Stimulated activated naive B cell treated with anti-CD40 and anti-IgM and Interleukin-4, amounts not matched to agents 10 μg/mL and 1 μg/mL and 100 μg/mL, for 72 hours (primary cell): ENCODE measurements around the gene ANKRD40CL.
A peak's percentile ranks its signal among the peaks of the same experiment; 100 is the strongest.

Experiments
- ATAC-seq, 2 donors: fragments of 150-1000 bp; cut with Tn5 transposase; replicated peaks; 2 replicates each; pipeline ENCODE4 v1.10.0; 2021; ENCODE audit warnings: moderate library complexity in 1 of 2
- DNase-seq: peaks from one replicate; pipeline ENCODE4 v3.0.0; 2021
- H3K27ac Mint-ChIP-seq: one replicate; pipeline ENCODE4 v1.8.0; 2022; ENCODE audit warnings: mild to moderate bottlenecking, mixed read lengths
- H3K27me3 Mint-ChIP-seq, 2 donors: one replicate each; pipeline ENCODE4 v1.8.0; 2022; ENCODE audit warnings: mixed read lengths in 2 of 2
- H3K36me3 Mint-ChIP-seq, 2 donors: one replicate each; pipeline ENCODE4 v1.8.0; 2022; ENCODE audit warnings: mixed read lengths in 2 of 2, mild to moderate bottlenecking in 1 of 2
- H3K4me1 Mint-ChIP-seq, 2 donors: one replicate each; pipeline ENCODE4 v1.8.0; 2022; ENCODE audit warnings: mixed read lengths in 2 of 2, mild to moderate bottlenecking in 1 of 2
- H3K4me3 Mint-ChIP-seq, 2 donors: one replicate each; pipeline ENCODE4 v1.8.0; 2022; ENCODE audit warnings: mild to moderate bottlenecking in 2 of 2, mixed read lengths in 2 of 2, moderate library complexity in 1 of 2
- H3K9me3 Mint-ChIP-seq, 2 donors: one replicate each; pipeline ENCODE4 v1.8.0; 2022; ENCODE audit warnings: mixed read lengths in 2 of 2, mild to moderate bottlenecking in 1 of 2

The ANKRD40CL gene

GRCh38 chr17:50778988-50779387 is 11.7 kb upstream of the ANKRD40CL start:
- ATAC-seq (no peak), DNase-seq (no peak)
- H3K9me3 Mint-ChIP-seq, result no peaks in the 10 kb centered on the region
- no peak overlapping the region for H3K27ac Mint-ChIP-seq
- H3K4me1 Mint-ChIP-seq, result peaks cover 5 to 7% of the 10 kb centered on the region in 2 donors
- peaks cover 3 to 14% of the 10 kb centered on the region in 2 donors for H3K27me3 Mint-ChIP-seq
- H3K4me3 Mint-ChIP-seq, result no peak overlapping the region
- H3K36me3 Mint-ChIP-seq, result no peaks in the 10 kb centered on the region

DNA sequence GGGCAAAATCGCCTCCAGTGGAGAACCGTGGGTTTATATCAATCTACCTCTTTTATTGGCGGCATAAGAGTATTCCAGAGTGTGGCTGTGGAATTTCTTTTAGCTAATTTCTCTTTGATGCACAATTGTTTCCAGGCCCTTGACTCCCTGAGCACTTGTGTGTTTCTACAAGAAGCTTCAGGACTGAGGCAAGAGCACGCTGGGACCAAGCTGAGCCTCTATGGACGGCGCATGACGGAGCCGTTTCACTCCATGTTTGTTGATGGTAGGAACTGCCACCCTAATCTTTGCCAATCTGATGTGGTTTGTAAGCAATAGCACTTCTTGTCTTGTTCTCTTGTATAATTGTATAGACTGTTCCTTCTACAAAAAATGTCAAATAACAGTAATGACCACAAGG is 11.2 kb upstream of the ANKRD40CL start:
- H3K36me3 Mint-ChIP-seq, result no peaks in the 10 kb centered on the region
- no peaks in the 10 kb centered on the region for H3K9me3 Mint-ChIP-seq
- no peak overlapping the region for H3K4me3 Mint-ChIP-seq
- peaks cover 5 to 7% of the 10 kb centered on the region in 2 donors for H3K4me1 Mint-ChIP-seq
- ATAC-seq (no peak), DNase-seq (no peak)
- peaks cover 3 to 14% of the 10 kb centered on the region in 2 donors for H3K27me3 Mint-ChIP-seq
- no peak overlapping the region for H3K27ac Mint-ChIP-seq

DNA sequence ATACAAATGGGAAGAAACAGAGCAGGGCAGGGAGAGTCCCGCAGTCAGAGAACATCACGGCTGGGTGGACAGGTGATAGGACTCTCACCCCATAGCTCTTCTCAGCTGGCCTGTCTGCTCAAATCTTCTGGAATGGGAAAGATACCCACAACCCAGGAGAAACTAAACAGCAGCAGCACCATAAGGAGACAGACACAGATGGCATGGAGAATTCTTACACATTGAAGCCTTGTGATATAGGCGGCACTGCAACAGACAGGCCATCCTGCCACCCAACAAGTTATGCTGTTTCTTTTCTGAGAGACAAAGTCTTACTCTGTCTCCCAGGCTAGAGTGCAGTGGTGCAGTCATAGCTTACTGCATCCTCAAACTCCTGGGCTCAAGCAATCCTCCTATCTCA is 8.6 kb upstream of the ANKRD40CL start:
- ATAC-seq (no peak), DNase-seq (no peak)
- no peak overlapping the region for H3K27ac Mint-ChIP-seq
- no peaks in the 10 kb centered on the region for H3K9me3 Mint-ChIP-seq
- H3K4me1 Mint-ChIP-seq, result no peaks in the 10 kb centered on the region
- H3K27me3 Mint-ChIP-seq, result no peaks in the 10 kb centered on the region
- no peak overlapping the region for H3K4me3 Mint-ChIP-seq
- H3K36me3 Mint-ChIP-seq, result no peaks in the 10 kb centered on the region

- no peak overlapping the region for H3K4me3 Mint-ChIP-seq
- ATAC-seq (no peak), DNase-seq (no peak)
- no peaks in the 10 kb centered on the region for H3K9me3 Mint-ChIP-seq
- H3K27me3 Mint-ChIP-seq, result no peaks in the 10 kb centered on the region
- no peak overlapping the region for H3K27ac Mint-ChIP-seq
- H3K4me1 Mint-ChIP-seq, result no peaks in the 10 kb centered on the region
- H3K36me3 Mint-ChIP-seq, result no peaks in the 10 kb centered on the region
Measured at GRCh38 chr17:50774225-50774803, 7.0 kb upstream of the ANKRD40CL start.

DNA sequence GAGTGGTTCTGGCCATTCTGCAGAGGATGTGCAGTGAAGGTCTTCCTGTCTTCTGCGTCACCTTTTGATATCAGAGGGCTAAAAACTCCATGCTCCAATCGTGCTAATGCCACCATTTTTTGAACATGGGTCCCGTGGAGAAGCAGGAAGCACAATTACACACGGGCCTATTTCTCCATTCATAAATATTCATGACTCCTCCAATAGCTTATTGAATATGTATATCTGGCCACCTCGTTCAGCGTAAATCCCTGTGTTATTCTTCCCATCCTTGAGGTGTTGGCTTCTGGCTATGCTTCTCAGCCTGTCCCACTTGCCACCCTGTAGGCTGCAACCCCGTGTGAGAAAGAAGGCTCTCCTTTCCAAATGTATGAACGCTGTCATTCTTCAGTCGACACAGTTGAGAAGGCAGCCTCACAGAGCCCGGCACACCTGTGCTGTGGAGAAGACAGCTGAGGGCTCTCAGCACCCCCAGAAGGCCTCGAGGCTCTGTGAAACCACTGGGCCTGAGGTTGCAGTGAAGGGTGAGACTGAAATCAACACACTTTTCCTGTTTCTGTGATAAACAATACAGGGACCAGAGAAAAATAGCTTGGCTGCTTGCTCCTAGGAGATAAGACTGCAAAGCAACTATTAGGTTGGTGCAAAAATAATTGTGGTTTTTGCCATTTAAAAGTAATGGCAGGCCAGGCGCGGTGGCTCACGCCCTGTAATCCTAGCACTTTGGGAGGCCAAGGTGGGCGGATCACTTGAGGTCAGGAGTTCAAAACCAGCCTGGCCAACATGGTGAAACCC is 4.9 kb upstream of the ANKRD40CL start:
- no peak overlapping the region for H3K4me3 Mint-ChIP-seq
- H3K36me3 Mint-ChIP-seq, result no peaks in the 10 kb centered on the region
- no peaks in the 10 kb centered on the region for H3K4me1 Mint-ChIP-seq
- no peak for ATAC-seq
- H3K9me3 Mint-ChIP-seq, result no peaks in the 10 kb centered on the region
- no peak overlapping the region for H3K27ac Mint-ChIP-seq
- H3K27me3 Mint-ChIP-seq, result no peaks in the 10 kb centered on the region
- DNase-seq, result no peak

DNA sequence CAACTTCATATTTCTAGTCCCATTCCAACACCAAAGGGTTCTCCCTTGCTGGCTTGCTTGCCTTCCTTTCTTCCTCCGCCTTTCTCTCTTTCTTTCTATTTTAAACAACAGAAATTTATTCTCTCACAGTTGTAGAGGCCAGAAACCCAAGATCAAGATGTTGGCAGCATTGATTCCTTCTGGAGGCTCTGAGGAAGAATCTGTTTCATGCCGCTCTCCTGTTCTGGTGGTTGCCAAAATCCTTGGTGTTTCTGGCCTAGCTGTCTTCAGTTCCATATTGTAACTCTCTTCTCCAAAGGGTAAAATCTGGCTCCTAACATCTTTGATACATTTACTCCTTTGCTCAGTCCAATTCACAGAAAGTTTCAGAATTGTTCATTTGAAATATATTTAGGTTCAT is 3.0 kb upstream of the ANKRD40CL start:
- Mint-ChIP-seq H3K27me3 (no peaks in the 10 kb centered on the region), H3K4me1 (peaks cover 10 to 15% of the 10 kb centered on the region in 2 donors), H3K27ac (no peak overlapping the region), H3K36me3 (no peaks in the 10 kb centered on the region), H3K4me3 (no peak overlapping the region), H3K9me3 (no peaks in the 10 kb centered on the region)
- DNase-seq (no peak), ATAC-seq (no peak)

GRCh38 chr17:50769884-50770283 is 2.6 kb upstream of the ANKRD40CL start:
- ATAC-seq (no peak), DNase-seq (no peak)
- Mint-ChIP-seq H3K27ac (no peak overlapping the region), H3K4me1 (peaks cover 12 to 19% of the 10 kb centered on the region in 2 donors), H3K9me3 (no peaks in the 10 kb centered on the region), H3K27me3 (no peaks in the 10 kb centered on the region), H3K36me3 (no peaks in the 10 kb centered on the region), H3K4me3 (no peak overlapping the region)

GRCh38 chr17:50768346-50768761 is 1.0 kb upstream of the ANKRD40CL start:
- Mint-ChIP-seq H3K4me3 (no peak overlapping the region), H3K27ac (no peak overlapping the region), H3K4me1 (peaks cover 21 to 29% of the 10 kb centered on the region in 2 donors), H3K36me3 (no peaks in the 10 kb centered on the region), H3K9me3 (no peaks in the 10 kb centered on the region), H3K27me3 (no peaks in the 10 kb centered on the region)
- DNase-seq, result no peak
- no peak for ATAC-seq

GRCh38 chr17:50767030-50767429 is 288 bp downstream of the ANKRD40CL start:
- ATAC-seq (no peak), DNase-seq (no peak)
- H3K4me3 Mint-ChIP-seq, result no peak overlapping the region
- no peak overlapping the region for H3K27ac Mint-ChIP-seq
- no peaks in the 10 kb centered on the region for H3K9me3 Mint-ChIP-seq
- H3K27me3 Mint-ChIP-seq, result no peaks in the 10 kb centered on the region
- no peaks in the 10 kb centered on the region for H3K36me3 Mint-ChIP-seq
- H3K4me1 Mint-ChIP-seq, result peaks cover 26 to 32% of the 10 kb centered on the region in 2 donors

- H3K4me3 Mint-ChIP-seq, result no peak overlapping the region
- no peak for ATAC-seq
- no peaks in the 10 kb centered on the region for H3K27me3 Mint-ChIP-seq
- H3K27ac Mint-ChIP-seq, result no peak overlapping the region
- H3K36me3 Mint-ChIP-seq, result no peaks in the 10 kb centered on the region
- peaks cover 26 to 32% of the 10 kb centered on the region in 2 donors for H3K4me1 Mint-ChIP-seq
- no peaks in the 10 kb centered on the region for H3K9me3 Mint-ChIP-seq
- no peak for DNase-seq
Measured at GRCh38 chr17:50766222-50767023, 895 bp downstream of the ANKRD40CL start.

DNA sequence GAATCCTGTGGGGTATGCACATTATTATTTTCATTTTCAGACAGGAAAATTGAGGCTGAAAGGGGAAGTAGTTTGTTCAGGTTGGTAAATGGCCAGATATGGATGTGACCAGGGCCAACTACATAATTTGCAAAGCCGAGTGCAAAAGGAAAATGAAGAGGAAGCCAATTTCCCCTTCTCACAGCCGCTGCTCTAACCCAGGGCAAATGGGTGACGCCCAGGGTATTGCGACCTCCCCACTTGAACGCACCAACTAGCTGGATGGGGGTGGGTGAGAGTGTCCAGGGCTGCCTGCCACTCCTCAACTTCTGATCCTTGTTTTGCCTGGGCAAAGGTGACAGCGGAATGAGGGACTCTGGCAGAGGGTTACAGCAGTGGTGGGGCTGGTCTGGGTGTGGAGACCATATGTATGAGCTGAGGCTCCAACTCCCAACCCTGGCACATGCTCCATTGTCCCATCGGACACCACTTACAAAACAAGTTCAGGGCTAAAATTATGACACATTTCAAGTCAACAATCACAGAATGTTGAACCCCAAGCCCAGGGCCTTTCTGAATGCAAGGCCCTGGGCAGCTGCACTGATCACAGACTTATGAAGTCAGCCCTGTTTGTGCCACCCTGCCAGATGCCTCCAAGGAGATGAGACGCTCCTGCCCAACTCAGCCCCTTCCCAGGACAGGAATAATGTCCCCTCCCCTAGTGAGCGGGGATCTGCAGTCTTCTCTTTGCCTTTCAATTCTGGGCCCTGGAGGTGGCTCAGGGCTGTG is 1.7 kb downstream of the ANKRD40CL start:
- Mint-ChIP-seq H3K27ac (no peak overlapping the region), H3K36me3 (no peaks in the 10 kb centered on the region)

DNA sequence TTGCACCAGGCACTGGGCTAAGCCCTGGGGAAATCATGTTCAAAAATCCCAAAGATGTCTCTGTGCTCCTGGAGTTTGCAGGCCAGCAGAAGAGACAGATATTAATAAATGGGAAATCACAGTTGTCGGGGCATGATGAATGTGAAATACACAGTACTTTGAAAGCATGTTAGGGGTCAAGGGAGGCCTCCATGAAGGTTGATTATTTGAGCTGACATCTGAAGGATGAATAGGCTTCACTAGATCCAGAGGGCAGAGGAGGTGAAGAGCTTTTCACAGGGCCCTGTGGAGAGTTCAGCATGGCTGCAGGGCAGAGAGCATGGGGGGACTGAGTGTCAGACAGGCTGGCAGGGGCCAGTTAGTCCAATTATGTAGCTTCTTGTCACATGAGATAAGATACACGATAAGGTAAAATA is 2.6 kb downstream of the ANKRD40CL start:
- Mint-ChIP-seq H3K36me3 (no peaks in the 10 kb centered on the region), H3K27me3 (no peaks in the 10 kb centered on the region)

More for the DNA sequence above, 1.7 kb downstream of the ANKRD40CL start:
- peak; percentile 70 to 78 for ATAC-seq
- H3K4me3 Mint-ChIP-seq, result no peak overlapping the region
- H3K27me3 Mint-ChIP-seq, result no peaks in the 10 kb centered on the region
- no peaks in the 10 kb centered on the region for H3K9me3 Mint-ChIP-seq
- peaks cover 26 to 32% of the 10 kb centered on the region in 2 donors for H3K4me1 Mint-ChIP-seq
- DNase-seq, result peak; percentile 18

GRCh38 chr17:50763716-50764475 is 3.4 kb downstream of the ANKRD40CL start:
- Mint-ChIP-seq H3K9me3 (no peaks in the 10 kb centered on the region), H3K4me3 (no peak overlapping the region), H3K27ac (no peak overlapping the region), H3K27me3 (no peaks in the 10 kb centered on the region), H3K36me3 (no peaks in the 10 kb centered on the region), H3K4me1 (peaks cover 26 to 32% of the 10 kb centered on the region in 2 donors)
- DNase-seq, result no peak
- ATAC-seq, result no peak

More for the DNA sequence above, 2.6 kb downstream of the ANKRD40CL start:
- peak overlapping the region in 1 of 2 donors; percentile 8 for H3K4me3 Mint-ChIP-seq
- H3K4me1 Mint-ChIP-seq, result peaks cover 26 to 32% of the 10 kb centered on the region in 2 donors
- ATAC-seq (no peak), DNase-seq (no peak)
- H3K9me3 Mint-ChIP-seq, result no peaks in the 10 kb centered on the region
- peak overlapping the region; percentile 39 for H3K27ac Mint-ChIP-seq
